ENCODE data around the gene WDR59.
"Not testable (repeated sequence)": the region's sequence is repeated elsewhere in the genome, so short reads cannot be mapped to it uniquely, and the experiment has no call there.

The WDR59 gene

GRCh38 chr16:74991268-74991592 lies 6.3 kb upstream of the WDR59 start:
- no peak overlapping the region for H3K4me3 ChIP-seq (ENCODE audit: low read depth, low read length)
- H3K36me3 ChIP-seq = no peaks in the 10 kb centered on the region
- no peaks in the 10 kb centered on the region for H3K9me3 ChIP-seq
- no peaks in the 10 kb centered on the region for H3K27me3 ChIP-seq
- H3K4me1 ChIP-seq = no peaks in the 10 kb centered on the region; the same call in 1 of the 2 replicates
- DNase-seq = no peak
- no peak for TF ChIP-seq CTCF (IDR thresholded peaks at IDR 0.05; ENCODE audit: low read depth, low read length)

GRCh38 chr16:74990832-74991231 lies 5.9 kb upstream of the WDR59 start:
- Histone ChIP-seq H3K9me3 (no peaks in the 10 kb centered on the region), H3K36me3 (no peaks in the 10 kb centered on the region), H3K4me3 (ENCODE audit: low read depth, low read length) (no peak overlapping the region), H3K4me1 (no peaks in the 10 kb centered on the region; the same call in 1 of the 2 replicates), H3K27me3 (no peaks in the 10 kb centered on the region)
- no peak for DNase-seq
- TF ChIP-seq CTCF (IDR thresholded peaks at IDR 0.05; ENCODE audit: low read depth, low read length) = no peak

- not testable (repeated sequence) for H3K36me3 ChIP-seq; H3K4me3 ChIP-seq (ENCODE audit: low read depth, low read length); H3K4me1 ChIP-seq; DNase-seq; H3K9me3 ChIP-seq; H3K27me3 ChIP-seq
These were observed 4.9 kb upstream of the WDR59 start for GRCh38 chr16:74989864-74990263.

- Histone ChIP-seq H3K4me1 (no peaks in the 10 kb centered on the region; the same call in 1 of the 2 replicates), H3K4me3 (ENCODE audit: low read depth, low read length) (no peak overlapping the region), H3K9me3 (no peaks in the 10 kb centered on the region), H3K36me3 (no peaks in the 10 kb centered on the region), H3K27me3 (no peaks in the 10 kb centered on the region)
- no peak for DNase-seq
- TF ChIP-seq CTCF (IDR thresholded peaks at IDR 0.05; ENCODE audit: low read depth, low read length) = no peak
These were observed 2.2 kb upstream of the WDR59 start for GRCh38 chr16:74987027-74987681.

- DNase-seq = no peak
- TF ChIP-seq CTCF (IDR thresholded peaks at IDR 0.05; ENCODE audit: low read depth, low read length) = no peak
- H3K4me1 ChIP-seq = no peaks in the 10 kb centered on the region
- H3K27me3 ChIP-seq = no peaks in the 10 kb centered on the region
- H3K36me3 ChIP-seq = no peaks in the 10 kb centered on the region
- peak overlapping the region; percentile 93 for H3K4me3 ChIP-seq (ENCODE audit: low read depth, low read length)
- H3K9me3 ChIP-seq = no peaks in the 10 kb centered on the region
These were observed 762 bp downstream of the WDR59 start for GRCh38 chr16:74984194-74984528.

- Histone ChIP-seq H3K4me1 (no peaks in the 10 kb centered on the region), H3K9me3 (no peaks in the 10 kb centered on the region), H3K27me3 (no peaks in the 10 kb centered on the region), H3K36me3 (no peaks in the 10 kb centered on the region), H3K4me3 (ENCODE audit: low read depth, low read length) (no peak overlapping the region)
- DNase-seq = no peak
- TF ChIP-seq CTCF (IDR thresholded peaks at IDR 0.05; ENCODE audit: low read depth, low read length) = no peak
These were observed 2.7 kb downstream of the WDR59 start for GRCh38 chr16:74982256-74982655.

- no peaks in the 10 kb centered on the region for H3K9me3 ChIP-seq
- no peaks in the 10 kb centered on the region for H3K36me3 ChIP-seq
- TF ChIP-seq CTCF (IDR thresholded peaks at IDR 0.05; ENCODE audit: low read depth, low read length) = no peak
- no peak overlapping the region for H3K4me3 ChIP-seq (ENCODE audit: low read depth, low read length)
- H3K27me3 ChIP-seq = no peaks in the 10 kb centered on the region
- no peaks in the 10 kb centered on the region for H3K4me1 ChIP-seq
- DNase-seq = no peak
These were observed 9.3 kb downstream of the WDR59 start for GRCh38 chr16:74975591-74975990.
